H1 (cell line): ENCODE results near the gene TP53BP2. TPM values are rescaled to one million over a fixed set of nuclear protein-coding genes. Genes with fewer than 3 reads are reported as not detected.

Experiments
- CBX5 ChIP-seq: fragments of 300-800, 300-1000 bp; sonication (generic); IDR thresholded peaks from 2 replicates; pipeline ENCODE4 v1.7.1; 2016; ENCODE audit warnings: antibody characterized with exemption, low read length, low read depth
- CHD1 ChIP-seq: IDR thresholded peaks from 2 replicates; pipeline ENCODE4 v1.6.1; 2012; ENCODE audit warnings: low read depth, low read length, improper control_type of control experiment
- CTCF ChIP-seq, 3 experiments: IDR thresholded peaks; 1 replicate in 2 of 3; 2 replicates in 1 of 3; pipeline versions ENCODE4 v1.5.1 to v1.6.1; 2011; ENCODE audit warnings: low read length in 3 of 3, mild to moderate bottlenecking in 3 of 3, inconsistent platforms in 2 of 3, low read depth in 1 of 3, moderate library complexity in 1 of 3; ENCODE audit not compliant: insufficient read depth in 1 of 3; ENCODE audit errors: control extremely low read depth in 1 of 3
- NANOG ChIP-seq: IDR thresholded peaks from 2 replicates; pipeline ENCODE4 v1.6.1; 2011; ENCODE audit warnings: low read length, low read depth, mild to moderate bottlenecking, inconsistent platforms; ENCODE audit not compliant: insufficient read depth, poor library complexity, severe bottlenecking
- PHF8 ChIP-seq: fragments of 200-600 bp; sonication (generic); conservative IDR thresholded peaks from 2 replicates; pipeline ENCODE4 v1.7.1; 2012; ENCODE audit warnings: low read depth, mild to moderate bottlenecking, inconsistent platforms, low read length, moderate library complexity
- SP4 ChIP-seq: IDR thresholded peaks from 2 replicates; pipeline ENCODE4 v1.6.1; 2012; ENCODE audit warnings: low read length, inconsistent platforms
- polyA plus RNA-seq, 7 experiments: library from polyadenylated mRNA; depleted of rRNA in 3 of 7; stranded (reverse) in 5 of 7; unstranded in 2 of 7; fragments of >200 nt in 5 of 7; fragments of 200-250 nt in 2 of 7; gene quantifications; 1 replicate in 5 of 7; 2 replicates in 1 of 7; 4 replicates in 1 of 7; pipeline versions ENCODE4 v1.2.1 to v1.2.3, GENCODE V29; 2011 to 2013; ENCODE audit warnings: missing spikeins in 2 of 7, mixed read lengths in 2 of 7
- total RNA-seq: library from RNA; stranded (reverse); fragmentation: NEBNext Ultra II Directional; extraction: Animal tissue kit (Norgen Biotek cat#: 25700); gene quantifications from 2 replicates; pipeline ENCODE4 v1.2.1, GENCODE V29; 2021
- TF ChIP-seq, protein P1 (sequence below): fragments of 300-600 bp; sonication (generic); IDR thresholded peaks from 2 replicates; pipeline ENCODE4 v1.7.1; 2012; ENCODE audit warnings: low read length, moderate library complexity, mild to moderate bottlenecking, inconsistent platforms; ENCODE audit not compliant: insufficient replicate concordance

TP53BP2 gene
- total and polyA plus RNA-seq, 2 of the 8 experiments (the other 6 are each of a cell fraction or from before 2014, with no cell fraction given), result 18.0 to 38.7 TPM

GRCh38 chr1:223831755-223832636 is 13.8 kb downstream of the TP53BP2 start (continued):
- TF ChIP-seq, protein P1, sequence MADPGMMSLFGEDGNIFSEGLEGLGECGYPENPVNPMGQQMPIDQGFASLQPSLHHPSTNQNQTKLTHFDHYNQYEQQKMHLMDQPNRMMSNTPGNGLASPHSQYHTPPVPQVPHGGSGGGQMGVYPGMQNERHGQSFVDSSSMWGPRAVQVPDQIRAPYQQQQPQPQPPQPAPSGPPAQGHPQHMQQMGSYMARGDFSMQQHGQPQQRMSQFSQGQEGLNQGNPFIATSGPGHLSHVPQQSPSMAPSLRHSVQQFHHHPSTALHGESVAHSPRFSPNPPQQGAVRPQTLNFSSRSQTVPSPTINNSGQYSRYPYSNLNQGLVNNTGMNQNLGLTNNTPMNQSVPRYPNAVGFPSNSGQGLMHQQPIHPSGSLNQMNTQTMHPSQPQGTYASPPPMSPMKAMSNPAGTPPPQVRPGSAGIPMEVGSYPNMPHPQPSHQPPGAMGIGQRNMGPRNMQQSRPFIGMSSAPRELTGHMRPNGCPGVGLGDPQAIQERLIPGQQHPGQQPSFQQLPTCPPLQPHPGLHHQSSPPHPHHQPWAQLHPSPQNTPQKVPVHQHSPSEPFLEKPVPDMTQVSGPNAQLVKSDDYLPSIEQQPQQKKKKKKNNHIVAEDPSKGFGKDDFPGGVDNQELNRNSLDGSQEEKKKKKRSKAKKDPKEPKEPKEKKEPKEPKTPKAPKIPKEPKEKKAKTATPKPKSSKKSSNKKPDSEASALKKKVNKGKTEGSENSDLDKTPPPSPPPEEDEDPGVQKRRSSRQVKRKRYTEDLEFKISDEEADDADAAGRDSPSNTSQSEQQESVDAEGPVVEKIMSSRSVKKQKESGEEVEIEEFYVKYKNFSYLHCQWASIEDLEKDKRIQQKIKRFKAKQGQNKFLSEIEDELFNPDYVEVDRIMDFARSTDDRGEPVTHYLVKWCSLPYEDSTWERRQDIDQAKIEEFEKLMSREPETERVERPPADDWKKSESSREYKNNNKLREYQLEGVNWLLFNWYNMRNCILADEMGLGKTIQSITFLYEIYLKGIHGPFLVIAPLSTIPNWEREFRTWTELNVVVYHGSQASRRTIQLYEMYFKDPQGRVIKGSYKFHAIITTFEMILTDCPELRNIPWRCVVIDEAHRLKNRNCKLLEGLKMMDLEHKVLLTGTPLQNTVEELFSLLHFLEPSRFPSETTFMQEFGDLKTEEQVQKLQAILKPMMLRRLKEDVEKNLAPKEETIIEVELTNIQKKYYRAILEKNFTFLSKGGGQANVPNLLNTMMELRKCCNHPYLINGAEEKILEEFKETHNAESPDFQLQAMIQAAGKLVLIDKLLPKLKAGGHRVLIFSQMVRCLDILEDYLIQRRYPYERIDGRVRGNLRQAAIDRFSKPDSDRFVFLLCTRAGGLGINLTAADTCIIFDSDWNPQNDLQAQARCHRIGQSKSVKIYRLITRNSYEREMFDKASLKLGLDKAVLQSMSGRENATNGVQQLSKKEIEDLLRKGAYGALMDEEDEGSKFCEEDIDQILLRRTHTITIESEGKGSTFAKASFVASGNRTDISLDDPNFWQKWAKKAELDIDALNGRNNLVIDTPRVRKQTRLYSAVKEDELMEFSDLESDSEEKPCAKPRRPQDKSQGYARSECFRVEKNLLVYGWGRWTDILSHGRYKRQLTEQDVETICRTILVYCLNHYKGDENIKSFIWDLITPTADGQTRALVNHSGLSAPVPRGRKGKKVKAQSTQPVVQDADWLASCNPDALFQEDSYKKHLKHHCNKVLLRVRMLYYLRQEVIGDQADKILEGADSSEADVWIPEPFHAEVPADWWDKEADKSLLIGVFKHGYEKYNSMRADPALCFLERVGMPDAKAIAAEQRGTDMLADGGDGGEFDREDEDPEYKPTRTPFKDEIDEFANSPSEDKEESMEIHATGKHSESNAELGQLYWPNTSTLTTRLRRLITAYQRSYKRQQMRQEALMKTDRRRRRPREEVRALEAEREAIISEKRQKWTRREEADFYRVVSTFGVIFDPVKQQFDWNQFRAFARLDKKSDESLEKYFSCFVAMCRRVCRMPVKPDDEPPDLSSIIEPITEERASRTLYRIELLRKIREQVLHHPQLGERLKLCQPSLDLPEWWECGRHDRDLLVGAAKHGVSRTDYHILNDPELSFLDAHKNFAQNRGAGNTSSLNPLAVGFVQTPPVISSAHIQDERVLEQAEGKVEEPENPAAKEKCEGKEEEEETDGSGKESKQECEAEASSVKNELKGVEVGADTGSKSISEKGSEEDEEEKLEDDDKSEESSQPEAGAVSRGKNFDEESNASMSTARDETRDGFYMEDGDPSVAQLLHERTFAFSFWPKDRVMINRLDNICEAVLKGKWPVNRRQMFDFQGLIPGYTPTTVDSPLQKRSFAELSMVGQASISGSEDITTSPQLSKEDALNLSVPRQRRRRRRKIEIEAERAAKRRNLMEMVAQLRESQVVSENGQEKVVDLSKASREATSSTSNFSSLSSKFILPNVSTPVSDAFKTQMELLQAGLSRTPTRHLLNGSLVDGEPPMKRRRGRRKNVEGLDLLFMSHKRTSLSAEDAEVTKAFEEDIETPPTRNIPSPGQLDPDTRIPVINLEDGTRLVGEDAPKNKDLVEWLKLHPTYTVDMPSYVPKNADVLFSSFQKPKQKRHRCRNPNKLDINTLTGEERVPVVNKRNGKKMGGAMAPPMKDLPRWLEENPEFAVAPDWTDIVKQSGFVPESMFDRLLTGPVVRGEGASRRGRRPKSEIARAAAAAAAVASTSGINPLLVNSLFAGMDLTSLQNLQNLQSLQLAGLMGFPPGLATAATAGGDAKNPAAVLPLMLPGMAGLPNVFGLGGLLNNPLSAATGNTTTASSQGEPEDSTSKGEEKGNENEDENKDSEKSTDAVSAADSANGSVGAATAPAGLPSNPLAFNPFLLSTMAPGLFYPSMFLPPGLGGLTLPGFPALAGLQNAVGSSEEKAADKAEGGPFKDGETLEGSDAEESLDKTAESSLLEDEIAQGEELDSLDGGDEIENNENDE, result no peak
- TF ChIP-seq PHF8 (no peak), CTCF (IDR thresholded peaks at IDR 0.05; ENCODE audit: control extremely low read depth in 1 of 3, insufficient read depth in 1 of 3, low read depth in 1 of 3, low read length in 3 of 3) (no peak), CBX5 (no peak), CHD1 (no peak), SP4 (no peak), NANOG (no peak)
